Endothelial cell (in vitro differentiated cells): ENCODE measurements around the gene SERGEF. TPM values are rescaled to one million over a fixed set of nuclear protein-coding genes. Genes with fewer than 3 reads are reported as not detected.

ENCODE experiments used
- DNase-seq: peaks from one replicate; pipeline ENCODE4 v3.0.0; 2021; ENCODE audit warnings: low spot score
- H3K27ac Mint-ChIP-seq: one replicate; pipeline ENCODE4 v1.8.0; 2021; ENCODE audit warnings: mixed read lengths, inconsistent platforms; ENCODE audit not compliant: unreplicated experiment
- H3K27me3 Mint-ChIP-seq: one replicate; pipeline ENCODE4 v1.8.0; 2021; ENCODE audit warnings: mild to moderate bottlenecking, moderate library complexity, mixed read lengths, inconsistent platforms; ENCODE audit not compliant: unreplicated experiment
- H3K36me3 Mint-ChIP-seq: one replicate; pipeline ENCODE4 v1.8.0; 2021; ENCODE audit warnings: mild to moderate bottlenecking, low read depth, mixed read lengths, inconsistent platforms; ENCODE audit not compliant: unreplicated experiment
- H3K4me1 Mint-ChIP-seq: one replicate; pipeline ENCODE4 v1.8.0; 2021; ENCODE audit warnings: mild to moderate bottlenecking, mixed read lengths, inconsistent platforms; ENCODE audit not compliant: unreplicated experiment
- H3K4me3 Mint-ChIP-seq: one replicate; pipeline ENCODE4 v1.8.0; 2021; ENCODE audit warnings: mild to moderate bottlenecking, mixed read lengths, inconsistent platforms; ENCODE audit not compliant: unreplicated experiment
- H3K9me3 Mint-ChIP-seq: one replicate; pipeline ENCODE4 v1.8.0; 2021; ENCODE audit warnings: mixed read lengths, inconsistent platforms; ENCODE audit not compliant: unreplicated experiment
- CTCF ChIP-seq: fragments of 200-600 bp; sonication (generic); IDR thresholded peaks from one replicate; pipeline ENCODE4 v1.5.0; 2021; ENCODE audit warnings: antibody characterized with exemption; ENCODE audit not compliant: unreplicated experiment
- total RNA-seq: library from RNA; stranded (reverse); fragmentation: NEBNext Ultra II Directional; extraction: Animal tissue kit (Norgen Biotek cat#: 25700); gene quantifications from one replicate; pipeline ENCODE4 v1.2.1, GENCODE V29; 2021; ENCODE audit not compliant: unreplicated experiment

The SERGEF gene
- total RNA-seq, 1 donor from 2014 or later = 19.1 TPM

- Mint-ChIP-seq H3K4me3 (no peak overlapping the region), H3K27me3 (peaks cover 3% of the 10 kb centered on the region), H3K9me3 (no peaks in the 10 kb centered on the region), H3K4me1 (peaks cover 3% of the 10 kb centered on the region), H3K36me3 (no peaks in the 10 kb centered on the region), H3K27ac (no peak overlapping the region)
- no peak for TF ChIP-seq CTCF
- DNase-seq = no peak
These were observed 217.9 kb downstream of the SERGEF start for GRCh38 chr11:17794981-17795380.

GRCh38 chr11:17793642-17794170 is 219.1 kb downstream of the SERGEF start:
- Mint-ChIP-seq H3K27me3 (peaks cover 3% of the 10 kb centered on the region), H3K36me3 (no peaks in the 10 kb centered on the region), H3K27ac (no peak overlapping the region), H3K4me3 (no peak overlapping the region), H3K4me1 (peaks cover 3% of the 10 kb centered on the region), H3K9me3 (no peaks in the 10 kb centered on the region)
- no peak for DNase-seq
- TF ChIP-seq CTCF = no peak

- Mint-ChIP-seq H3K4me1 (peaks cover 3% of the 10 kb centered on the region), H3K4me3 (no peak overlapping the region), H3K36me3 (no peaks in the 10 kb centered on the region), H3K27ac (no peak overlapping the region), H3K9me3 (no peaks in the 10 kb centered on the region), H3K27me3 (peaks cover 5% of the 10 kb centered on the region)
- no peak for TF ChIP-seq CTCF
- no peak for DNase-seq
These were observed 220.7 kb downstream of the SERGEF start for GRCh38 chr11:17792161-17792560.

GRCh38 chr11:17791144-17791543 is 221.7 kb downstream of the SERGEF start:
- no peaks in the 10 kb centered on the region for H3K36me3 Mint-ChIP-seq
- H3K27ac Mint-ChIP-seq = no peak overlapping the region
- no peak overlapping the region for H3K4me3 Mint-ChIP-seq
- H3K4me1 Mint-ChIP-seq = peaks cover 3% of the 10 kb centered on the region
- H3K27me3 Mint-ChIP-seq = peaks cover 5% of the 10 kb centered on the region
- DNase-seq = no peak
- no peak for TF ChIP-seq CTCF
- H3K9me3 Mint-ChIP-seq = no peaks in the 10 kb centered on the region

- Mint-ChIP-seq H3K27ac (no peak overlapping the region), H3K4me1 (peaks cover 3% of the 10 kb centered on the region), H3K36me3 (no peaks in the 10 kb centered on the region), H3K27me3 (peaks cover 5% of the 10 kb centered on the region), H3K9me3 (no peaks in the 10 kb centered on the region), H3K4me3 (no peak overlapping the region)
- TF ChIP-seq CTCF = no peak
- DNase-seq = no peak
These were observed 222.4 kb downstream of the SERGEF start for GRCh38 chr11:17790453-17790852.
